ENCODE data around the gene WRAP73. TPM values are rescaled to one million over a fixed set of nuclear protein-coding genes. Genes with fewer than 3 reads are reported as not detected.

The WRAP73 gene
- total RNA-seq, 1 experiment from 2014 or later, result 14.9 TPM

DNA sequence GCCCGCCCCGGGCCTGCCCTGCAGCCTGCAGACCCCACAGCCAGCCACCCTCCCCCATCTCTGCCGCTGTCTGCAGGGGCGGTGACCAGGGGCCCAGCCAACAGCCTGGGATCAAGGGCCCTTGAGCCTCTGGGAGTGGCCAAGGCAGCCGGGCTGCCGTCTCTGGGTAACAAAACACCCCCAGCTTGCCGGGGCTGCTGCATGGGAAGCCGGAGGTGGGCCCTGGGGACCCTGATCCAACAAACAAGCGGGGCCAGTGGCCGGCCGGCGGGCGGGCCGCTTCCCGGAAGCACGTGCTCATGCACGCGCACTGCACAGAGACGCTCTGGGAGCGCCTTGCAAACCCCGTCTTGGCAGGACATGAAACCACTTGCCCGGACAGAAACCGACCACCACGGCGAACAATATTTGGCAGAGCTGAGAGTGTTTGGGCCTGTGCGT is 51.8 kb downstream of the WRAP73 start:
- H3K4me3 Mint-ChIP-seq (ENCODE audit: low read depth, unreplicated experiment), result no peak overlapping the region
- TF ChIP-seq, protein P1, sequence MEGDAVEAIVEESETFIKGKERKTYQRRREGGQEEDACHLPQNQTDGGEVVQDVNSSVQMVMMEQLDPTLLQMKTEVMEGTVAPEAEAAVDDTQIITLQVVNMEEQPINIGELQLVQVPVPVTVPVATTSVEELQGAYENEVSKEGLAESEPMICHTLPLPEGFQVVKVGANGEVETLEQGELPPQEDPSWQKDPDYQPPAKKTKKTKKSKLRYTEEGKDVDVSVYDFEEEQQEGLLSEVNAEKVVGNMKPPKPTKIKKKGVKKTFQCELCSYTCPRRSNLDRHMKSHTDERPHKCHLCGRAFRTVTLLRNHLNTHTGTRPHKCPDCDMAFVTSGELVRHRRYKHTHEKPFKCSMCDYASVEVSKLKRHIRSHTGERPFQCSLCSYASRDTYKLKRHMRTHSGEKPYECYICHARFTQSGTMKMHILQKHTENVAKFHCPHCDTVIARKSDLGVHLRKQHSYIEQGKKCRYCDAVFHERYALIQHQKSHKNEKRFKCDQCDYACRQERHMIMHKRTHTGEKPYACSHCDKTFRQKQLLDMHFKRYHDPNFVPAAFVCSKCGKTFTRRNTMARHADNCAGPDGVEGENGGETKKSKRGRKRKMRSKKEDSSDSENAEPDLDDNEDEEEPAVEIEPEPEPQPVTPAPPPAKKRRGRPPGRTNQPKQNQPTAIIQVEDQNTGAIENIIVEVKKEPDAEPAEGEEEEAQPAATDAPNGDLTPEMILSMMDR (IDR thresholded peaks at IDR 0.05; ENCODE audit: unreplicated experiment), result no peak
- DNase-seq, result no peak
- H3K9me3 Mint-ChIP-seq (ENCODE audit: low read depth, unreplicated experiment), result no peaks in the 10 kb centered on the region
- intact Hi-C loops (cut with micrococcal nuclease; ENCODE audit: unreplicated experiment), result no loop called here
- no TSS peak for BruUV-seq (replicated peaks)
- no peaks in the 10 kb centered on the region for H3K27me3 Mint-ChIP-seq (ENCODE audit: unreplicated experiment)
- H3K36me3 Mint-ChIP-seq (ENCODE audit: insufficient read depth, unreplicated experiment), result peaks cover 13% of the 10 kb centered on the region
- no peak overlapping the region for H3K27ac Mint-ChIP-seq (ENCODE audit: unreplicated experiment)
- no peaks in the 10 kb centered on the region for H3K4me1 Mint-ChIP-seq (ENCODE audit: low read depth, unreplicated experiment)
- CTCF ChIA-PET, result no interaction called here

DNA sequence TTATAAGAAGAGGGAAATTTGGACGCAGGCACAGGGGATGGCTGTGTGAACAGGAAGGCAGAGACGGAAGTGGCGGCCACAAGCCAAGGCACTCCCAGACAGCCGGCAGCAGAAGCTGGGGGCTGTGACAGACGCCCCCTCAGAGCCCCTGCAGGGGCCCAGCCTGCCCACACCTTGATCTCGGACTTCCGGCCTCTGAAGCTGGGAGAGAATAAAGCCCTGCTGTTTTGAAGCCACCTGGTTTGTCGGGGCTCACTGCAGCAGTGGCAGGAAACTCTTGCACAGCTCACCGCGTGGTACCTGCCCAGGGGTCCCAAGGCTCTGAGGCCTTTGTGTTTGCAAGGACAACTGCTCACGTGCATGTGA is 52.3 kb downstream of the WRAP73 start:
- CTCF ChIA-PET, result no interaction called here
- H3K27me3 Mint-ChIP-seq (ENCODE audit: unreplicated experiment), result no peaks in the 10 kb centered on the region
- no peak overlapping the region for H3K4me3 Mint-ChIP-seq (ENCODE audit: low read depth, unreplicated experiment)

DNA sequence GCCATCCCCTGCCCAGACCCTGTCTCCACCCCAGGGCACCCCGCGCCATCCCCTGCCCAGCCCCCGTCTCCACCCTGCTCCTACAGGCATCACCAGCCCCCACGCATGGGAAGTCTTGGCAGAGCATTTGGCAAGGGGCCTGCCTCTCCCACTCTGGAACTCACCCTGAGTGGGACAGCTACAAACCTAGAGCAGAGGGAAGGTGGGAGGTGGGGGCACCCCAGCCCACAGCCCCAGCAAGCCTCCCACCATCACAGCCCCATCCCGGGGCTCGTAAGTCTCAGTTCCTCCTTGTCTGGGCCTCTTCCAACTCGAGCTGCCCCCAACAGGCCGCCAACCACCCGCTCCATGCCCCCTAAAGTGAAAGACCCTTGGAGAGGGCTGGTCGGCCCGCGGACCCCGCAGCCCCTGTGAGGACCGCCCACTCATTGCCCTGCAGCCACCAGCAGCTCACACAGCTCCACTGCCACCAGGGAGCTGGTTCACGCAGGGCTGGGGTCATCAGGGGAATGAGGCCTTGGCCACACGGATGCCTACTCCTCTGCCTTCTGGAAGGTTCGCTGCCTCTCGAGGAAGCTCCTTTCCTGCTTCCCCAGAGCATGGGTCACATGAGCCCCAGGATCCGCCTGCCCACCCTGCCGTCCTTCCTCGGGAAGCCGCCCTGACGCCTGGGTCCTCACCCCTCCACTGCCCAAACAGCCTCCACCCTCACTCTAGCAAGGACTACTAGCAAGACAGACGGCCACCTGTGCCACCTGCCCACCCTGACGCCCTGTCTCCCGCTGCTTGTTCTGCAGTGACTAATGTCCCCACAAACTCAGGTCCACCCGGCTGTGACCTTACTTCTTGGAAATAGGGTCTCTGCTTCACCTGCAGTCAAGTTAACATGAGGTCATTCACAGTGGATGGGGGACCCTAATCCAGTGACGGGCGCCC is 53.0 kb downstream of the WRAP73 start:
- TF ChIP-seq, protein P1 (IDR thresholded peaks at IDR 0.05; ENCODE audit: unreplicated experiment), result no peak
- no peak for DNase-seq
- CTCF ChIA-PET, result no interaction called here
- Mint-ChIP-seq H3K27ac (ENCODE audit: unreplicated experiment) (no peak overlapping the region), H3K4me3 (ENCODE audit: low read depth, unreplicated experiment) (no peak overlapping the region), H3K36me3 (ENCODE audit: insufficient read depth, unreplicated experiment) (peaks cover 19% of the 10 kb centered on the region), H3K4me1 (ENCODE audit: low read depth, unreplicated experiment) (no peaks in the 10 kb centered on the region), H3K9me3 (ENCODE audit: low read depth, unreplicated experiment) (no peaks in the 10 kb centered on the region), H3K27me3 (ENCODE audit: unreplicated experiment) (no peaks in the 10 kb centered on the region)
- BruUV-seq (replicated peaks), result no TSS peak
- intact Hi-C loops (cut with micrococcal nuclease; ENCODE audit: unreplicated experiment), result no loop called here

More for the DNA sequence above, 52.3 kb downstream of the WRAP73 start:
- no peak for DNase-seq
- no peaks in the 10 kb centered on the region for H3K9me3 Mint-ChIP-seq (ENCODE audit: low read depth, unreplicated experiment)
- H3K4me1 Mint-ChIP-seq (ENCODE audit: low read depth, unreplicated experiment), result no peaks in the 10 kb centered on the region
- TF ChIP-seq, protein P1 (IDR thresholded peaks at IDR 0.05; ENCODE audit: unreplicated experiment), result no peak
- intact Hi-C loops (cut with micrococcal nuclease; ENCODE audit: unreplicated experiment), result no loop called here
- H3K27ac Mint-ChIP-seq (ENCODE audit: unreplicated experiment), result no peak overlapping the region
- no TSS peak for BruUV-seq (replicated peaks)
- peaks cover 13% of the 10 kb centered on the region for H3K36me3 Mint-ChIP-seq (ENCODE audit: insufficient read depth, unreplicated experiment)

DNA sequence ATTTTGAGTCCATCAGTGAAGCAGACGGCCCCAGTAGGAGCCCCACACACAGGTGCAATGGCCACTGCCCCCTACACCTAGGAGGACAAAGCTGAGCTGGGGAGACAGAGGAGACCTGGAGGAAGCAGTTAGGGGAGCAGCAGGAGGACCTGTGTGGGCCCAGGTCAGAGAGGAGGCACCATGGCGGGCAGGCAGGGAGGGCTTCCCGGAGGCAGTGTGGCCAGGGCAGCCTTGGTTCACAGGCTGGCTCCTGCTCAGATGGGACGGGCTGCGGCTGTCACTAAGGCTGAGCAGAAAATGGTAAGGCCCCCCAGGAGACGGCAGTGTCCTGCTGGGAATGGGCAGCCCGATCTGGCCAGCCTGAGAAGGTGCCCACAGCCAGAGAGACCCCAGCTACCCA is 54.0 kb downstream of the WRAP73 start:
- Mint-ChIP-seq H3K4me3 (ENCODE audit: low read depth, unreplicated experiment) (no peak overlapping the region), H3K9me3 (ENCODE audit: low read depth, unreplicated experiment) (no peaks in the 10 kb centered on the region), H3K4me1 (ENCODE audit: low read depth, unreplicated experiment) (no peaks in the 10 kb centered on the region), H3K36me3 (ENCODE audit: insufficient read depth, unreplicated experiment) (peaks cover 19% of the 10 kb centered on the region), H3K27me3 (ENCODE audit: unreplicated experiment) (no peaks in the 10 kb centered on the region), H3K27ac (ENCODE audit: unreplicated experiment) (no peak overlapping the region)
- intact Hi-C loops (cut with micrococcal nuclease; ENCODE audit: unreplicated experiment), result no loop called here
- CTCF ChIA-PET, result no interaction called here
- TF ChIP-seq, protein P1 (IDR thresholded peaks at IDR 0.05; ENCODE audit: unreplicated experiment), result no peak
- no TSS peak for BruUV-seq (replicated peaks)
- no peak for DNase-seq
